SK-N-SH (cell line): Measurements from ENCODE around the gene SAE1. TPM values are rescaled to one million over a fixed set of nuclear protein-coding genes. Genes with fewer than 3 reads are reported as not detected.

Experiments
- CTCF ChIA-PET: fragments of 300-600, 350-600 bp; formaldehyde crosslinking; extraction: SDS; loops from one replicate; lab custom pipeline; 2021; lab: Yijun Ruan, JAX
- POLR2A ChIA-PET: fragments of 350-600 bp; sonication (Branson Sonifier 250); formaldehyde crosslinking; extraction: SDS; loops from one replicate; lab custom pipeline; 2020; ENCODE audit warnings: antibody characterized with exemption, inconsistent platforms; lab: Yijun Ruan, JAX
- DNase-seq: peaks from one replicate; pipeline ENCODE4 v3.0.0; 2012
- H2AFZ ChIP-seq: fragments of 200-600 bp; sonication (generic); 2 replicates; pipeline ENCODE4 v1.8.1; 2016; ENCODE audit warnings: antibody characterized with exemption, mild to moderate bottlenecking, low read depth
- H3F3A ChIP-seq: fragments of 200-600 bp; sonication (generic); replicated peaks from 2 replicates; pipeline ENCODE3; 2016; ENCODE audit warnings: antibody characterized with exemption, mild to moderate bottlenecking; ENCODE audit not compliant: insufficient read depth
- H3K27ac ChIP-seq, 2 experiments: fragments of 200-500 bp in 1 of 2; fragments of 200-600 bp in 1 of 2; sonication (Bioruptor generic) in 1 of 2; sonication (generic), shearing (Covaris generic) in 1 of 2; 2 replicates each; pipeline versions ENCODE4 v1.5.1 to v1.6.1; 2014 to 2016; ENCODE audit warnings: low read depth in 2 of 2, inconsistent platforms in 1 of 2, low read length in 1 of 2, mild to moderate bottlenecking in 1 of 2, mixed read lengths in 1 of 2
- H3K27me3 ChIP-seq: fragments of 200-600 bp; sonication (generic), shearing (Covaris generic); 2 replicates; pipeline ENCODE4 v1.6.1; 2016; ENCODE audit warnings: mixed run types; ENCODE audit not compliant: insufficient read depth
- H3K36me3 ChIP-seq, 2 experiments: fragments of 200-500 bp in 1 of 2; fragments of 200-600 bp in 1 of 2; sonication (Bioruptor generic) in 1 of 2; sonication (generic) in 1 of 2; replicated peaks in 1 of 2; 2 replicates each; pipeline versions ENCODE3 to v1.5.1; 2014 to 2016; ENCODE audit warnings: low read length in 1 of 2, mild to moderate bottlenecking in 1 of 2; ENCODE audit not compliant: insufficient read depth in 2 of 2, control insufficient read depth in 1 of 2
- H3K4me1 ChIP-seq, 2 experiments: fragments of 200-500 bp in 1 of 2; fragments of 200-600 bp in 1 of 2; sonication (Bioruptor generic) in 1 of 2; sonication (generic), shearing (Covaris generic) in 1 of 2; 2 replicates each; pipeline versions ENCODE4 v1.5.1 to v1.6.1; 2014 to 2016; ENCODE audit warnings: low read depth in 1 of 2, low read length in 1 of 2, mixed run types in 1 of 2; ENCODE audit not compliant: insufficient read depth in 2 of 2, control insufficient read depth in 1 of 2
- H3K4me2 ChIP-seq: fragments of 200-600 bp; sonication (generic), shearing (Covaris generic); 2 replicates; pipeline ENCODE4 v1.6.1; 2017; ENCODE audit warnings: mixed run types
- H3K4me3 ChIP-seq, 2 experiments: fragments of 200-500 bp in 1 of 2; fragments of 200-600 bp in 1 of 2; sonication (Bioruptor generic) in 1 of 2; sonication (generic), shearing (Covaris generic) in 1 of 2; 2 replicates each; pipeline versions ENCODE4 v1.5.1 to v1.8.1; 2014 to 2016; ENCODE audit warnings: low read depth in 2 of 2, inconsistent platforms in 1 of 2, low read length in 1 of 2, mild to moderate bottlenecking in 1 of 2, mixed read lengths in 1 of 2, moderate library complexity in 1 of 2
- H3K79me2 ChIP-seq: fragments of 200-600 bp; sonication (generic); 2 replicates; pipeline ENCODE4 v1.8.1; 2017; ENCODE audit warnings: mild to moderate bottlenecking; ENCODE audit not compliant: insufficient read depth
- H3K9ac ChIP-seq: fragments of 200-600 bp; sonication (generic); 2 replicates; pipeline ENCODE4 v1.6.1; 2017; ENCODE audit warnings: mixed run types
- H3K9me2 ChIP-seq: fragments of 200-600 bp; sonication (generic); 2 replicates; pipeline ENCODE4 v1.6.1; 2017; ENCODE audit warnings: mixed run types
- H3K9me3 ChIP-seq: fragments of 200-600 bp; sonication (generic); 2 replicates; pipeline ENCODE4 v1.6.1; 2017; ENCODE audit warnings: mixed run types, mild to moderate bottlenecking, moderate library complexity
- H4K20me1 ChIP-seq: fragments of 200-600 bp; sonication (generic); 2 replicates; pipeline ENCODE4 v1.6.1; 2017; ENCODE audit warnings: mild to moderate bottlenecking, mixed run types; ENCODE audit not compliant: insufficient read depth
- ELF1 ChIP-seq: IDR thresholded peaks from 2 replicates; pipeline ENCODE4 v1.4.0; 2012
- FOSL2 ChIP-seq: IDR thresholded peaks from 2 replicates; pipeline ENCODE4 v1.4.0; 2012; ENCODE audit warnings: low read depth, mild to moderate bottlenecking, moderate library complexity, borderline replicate concordance
- FOXJ3 ChIP-seq: sonication (generic); formaldehyde crosslinking; IDR thresholded peaks from 2 replicates; pipeline ENCODE4 v1.5.1; 2020; ENCODE audit warnings: mild to moderate bottlenecking, missing genetic modification reagents
- FOXM1 ChIP-seq: IDR thresholded peaks from 2 replicates; pipeline ENCODE4 v1.4.0; 2012; ENCODE audit warnings: low read depth, mild to moderate bottlenecking
- GABPA ChIP-seq: IDR thresholded peaks from 2 replicates; pipeline ENCODE4 v1.4.0; 2012; ENCODE audit warnings: low read depth, mild to moderate bottlenecking
- MAX ChIP-seq: IDR thresholded peaks from 2 replicates; pipeline ENCODE4 v1.4.0; 2012; ENCODE audit warnings: low read depth
- RCOR1 ChIP-seq: fragments of 150-350 bp; IDR thresholded peaks from 2 replicates; pipeline ENCODE4 v1.6.1; 2017; ENCODE audit warnings: antibody characterized with exemption, low read length
- RFX5 ChIP-seq: IDR thresholded peaks from 2 replicates; pipeline ENCODE4 v1.6.1; 2012; ENCODE audit warnings: mild to moderate bottlenecking, improper control_type of control experiment, low read length
- SIN3A ChIP-seq: IDR thresholded peaks from 2 replicates; pipeline ENCODE4 v1.6.1; 2012; ENCODE audit warnings: low read depth, mild to moderate bottlenecking, low read length, moderate library complexity, borderline replicate concordance
- SMC3 ChIP-seq: IDR thresholded peaks from 2 replicates; pipeline ENCODE4 v1.6.1; 2012; ENCODE audit warnings: low read depth, low read length, improper control_type of control experiment
- TCF12 ChIP-seq: IDR thresholded peaks from 2 replicates; pipeline ENCODE4 v1.4.0; 2012
- WGBS: methylation state at CpG from one replicate; pipeline ENCODE4 v1.1.6; 2017; ENCODE audit warnings: low lambda C conversion rate; 5-methylcytosine and 5-hydroxymethylcytosine counted together
- polyA plus RNA-seq, 3 experiments: library from polyadenylated mRNA; depleted of rRNA; stranded (reverse); fragments of >200 nt; gene quantifications; 2 replicates each; pipeline ENCODE4 v1.2.3, GENCODE V29; 2012
- TF ChIP-seq, protein P1 (sequence below): IDR thresholded peaks from 2 replicates; pipeline ENCODE4; 2012

Gene SAE1
- polyA plus RNA-seq, 1 of the 3 experiments (the other 2 are of a cell fraction) = 123 TPM

DNA sequence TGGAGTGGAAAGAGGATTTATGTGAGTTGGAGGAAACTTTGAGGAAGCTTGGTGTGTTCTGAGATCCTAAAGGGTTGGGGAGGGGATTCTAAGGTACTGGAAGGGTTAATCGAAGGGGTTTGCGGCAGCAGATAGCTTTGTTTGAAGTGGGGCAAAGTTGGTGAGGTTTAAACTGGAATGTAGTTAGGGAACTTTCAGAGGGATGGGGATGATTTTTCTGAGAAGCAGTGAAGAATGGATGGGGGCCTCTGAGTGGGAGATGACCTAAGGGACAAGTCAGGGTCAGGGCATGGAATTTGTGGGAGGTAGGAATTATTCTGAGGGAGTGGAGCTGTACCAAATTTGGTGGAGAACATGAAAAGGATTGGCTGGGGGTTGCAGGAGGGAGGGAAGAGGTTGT is 3.9 kb downstream of the SAE1 start:
- no peak overlapping the region for H3K4me3 ChIP-seq
- H4K20me1 ChIP-seq = peaks cover 74% of the 10 kb centered on the region
- 87% methylated on average over 2 of the region's 2 CpGs for WGBS
- H3K27ac ChIP-seq = peak overlapping the region in 1 of 2 experiments; percentile 38; a peak in 1 of 4 replicates
- H3K36me3 ChIP-seq = peaks cover 0 to 11% of the 10 kb centered on the region in 2 experiments
- H2AFZ ChIP-seq = no peak overlapping the region
- no peaks in the 10 kb centered on the region for H3K9me3 ChIP-seq
- peaks cover 88% of the 10 kb centered on the region for H3K79me2 ChIP-seq
- peak overlapping the region; percentile 57 for H3K4me2 ChIP-seq
- ChIA-PET POLR2A (no interaction called here), CTCF (interaction anchor here (0.9 to 1.6 kb wide), 4 partner anchors 9 to 110 kb away, joined by 4 to 11 read pairs (median 6); no protein-coding TSS in a partner anchor)
- no peak for TF ChIP-seq FOSL2
- no peak for TF ChIP-seq FOXJ3 (CRISPR knock-in tag)
- no peak for TF ChIP-seq SIN3A
- no peak for TF ChIP-seq ELF1
- TF ChIP-seq SMC3 = no peak
- no peak for TF ChIP-seq RCOR1
- peaks cover 2 to 18% of the 10 kb centered on the region in 2 experiments; a peak in 3 of 4 replicates for H3K4me1 ChIP-seq
- H3K9ac ChIP-seq = no peak overlapping the region
- H3K9me2 ChIP-seq = no peaks in the 10 kb centered on the region
- H3F3A ChIP-seq = no peaks in the 10 kb centered on the region
- DNase-seq = no peak
- no peaks in the 10 kb centered on the region for H3K27me3 ChIP-seq

DNA sequence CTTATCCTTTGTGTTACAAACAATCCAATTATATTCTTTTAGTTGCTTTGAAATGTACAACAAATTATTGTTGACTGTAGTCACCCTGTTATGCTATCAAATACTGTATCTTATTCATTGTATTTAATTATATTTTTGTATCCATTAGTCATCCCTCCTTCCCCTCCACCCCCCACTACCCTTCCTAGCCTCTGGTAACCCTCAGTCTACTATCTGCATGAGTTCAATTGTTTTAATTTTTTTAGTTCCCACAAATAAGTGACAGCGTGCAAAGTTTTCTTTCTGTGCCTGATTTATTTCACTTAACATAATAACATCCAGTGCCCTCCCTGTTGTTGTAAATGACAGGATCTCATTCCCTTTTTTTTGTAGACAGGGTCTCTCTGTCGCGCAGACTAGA is 4.5 kb downstream of the SAE1 start:
- no peak for DNase-seq
- peak overlapping the region; percentile 57; the same call in 1 of the 2 replicates for H3K4me2 ChIP-seq
- peaks cover 0 to 11% of the 10 kb centered on the region in 2 experiments for H3K36me3 ChIP-seq
- H3K79me2 ChIP-seq = peaks cover 94% of the 10 kb centered on the region
- no peaks in the 10 kb centered on the region for H3K9me3 ChIP-seq
- no peaks in the 10 kb centered on the region for H3F3A ChIP-seq
- TF ChIP-seq SMC3 (no peak), TCF12 (no peak), MAX (no peak), FOXM1 (no peak), RFX5 (no peak), GABPA (no peak)
- TF ChIP-seq, protein P1, sequence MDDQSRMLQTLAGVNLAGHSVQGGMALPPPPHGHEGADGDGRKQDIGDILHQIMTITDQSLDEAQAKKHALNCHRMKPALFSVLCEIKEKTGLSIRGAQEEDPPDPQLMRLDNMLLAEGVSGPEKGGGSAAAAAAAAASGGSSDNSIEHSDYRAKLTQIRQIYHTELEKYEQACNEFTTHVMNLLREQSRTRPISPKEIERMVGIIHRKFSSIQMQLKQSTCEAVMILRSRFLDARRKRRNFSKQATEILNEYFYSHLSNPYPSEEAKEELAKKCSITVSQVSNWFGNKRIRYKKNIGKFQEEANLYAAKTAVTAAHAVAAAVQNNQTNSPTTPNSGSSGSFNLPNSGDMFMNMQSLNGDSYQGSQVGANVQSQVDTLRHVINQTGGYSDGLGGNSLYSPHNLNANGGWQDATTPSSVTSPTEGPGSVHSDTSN = no peak
- H2AFZ ChIP-seq = no peak overlapping the region
- H3K4me3 ChIP-seq = no peak overlapping the region
- no peaks in the 10 kb centered on the region for H3K9me2 ChIP-seq
- POLR2A ChIA-PET = no interaction called here
- H3K27ac ChIP-seq = peak overlapping the region in 1 of 2 experiments; percentile 38; a peak in 1 of 4 replicates
- peaks cover 74% of the 10 kb centered on the region for H4K20me1 ChIP-seq
- H3K4me1 ChIP-seq = peaks cover 2 to 18% of the 10 kb centered on the region in 2 experiments; a peak in 3 of 4 replicates
- CTCF ChIA-PET = interaction anchor here (1.3 to 2.1 kb wide), 4 partner anchors 10 to 109 kb away, joined by 5 to 11 read pairs (median 7); no protein-coding TSS in a partner anchor
- no peak overlapping the region for H3K9ac ChIP-seq
- WGBS = 80% methylated on average over 3 of the region's 3 CpGs
- H3K27me3 ChIP-seq = no peaks in the 10 kb centered on the region
